Retinal pigment epithelial cell (primary cell): ENCODE results near the gene CCDC73.
"Not testable (repeated sequence)": the region's sequence is repeated elsewhere in the genome, so short reads cannot be mapped to it uniquely, and the experiment has no call there.

Source experiments
- DNase-seq: peaks from one replicate; pipeline ENCODE4 v3.0.0-alpha.2; 2010; ENCODE audit warnings: low read depth
- H3K4me3 ChIP-seq: 2 replicates; pipeline ENCODE4 v1.5.1; 2011; ENCODE audit warnings: mild to moderate bottlenecking, low read length, control low read depth, moderate library complexity
- TF ChIP-seq, protein P1 (sequence below): conservative IDR thresholded peaks from 2 replicates; pipeline ENCODE4 v1.5.1; 2011; ENCODE audit warnings: low read depth, low read length, control low read depth, inconsistent platforms

CCDC73 gene

DNA sequence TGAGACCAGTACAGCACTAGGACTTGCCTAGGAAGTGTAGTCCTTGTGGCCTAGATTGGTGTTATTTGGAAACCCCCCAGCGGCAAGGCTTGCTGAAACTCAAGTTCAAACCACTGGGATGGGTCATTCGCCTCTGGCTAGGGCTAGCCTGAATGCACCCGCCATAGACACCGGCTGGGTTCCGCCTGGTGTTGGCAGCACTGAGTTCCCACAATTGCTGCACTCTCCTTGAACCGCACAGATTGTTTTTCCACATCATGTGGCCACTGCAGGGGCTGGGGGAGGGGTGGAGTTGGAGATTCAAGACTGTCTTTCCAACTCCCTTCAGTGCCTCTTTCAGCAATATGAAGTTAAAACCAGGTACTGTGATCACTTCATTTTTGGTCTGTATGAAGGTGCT is 43.1 kb downstream of the CCDC73 start:
- TF ChIP-seq, protein P1, sequence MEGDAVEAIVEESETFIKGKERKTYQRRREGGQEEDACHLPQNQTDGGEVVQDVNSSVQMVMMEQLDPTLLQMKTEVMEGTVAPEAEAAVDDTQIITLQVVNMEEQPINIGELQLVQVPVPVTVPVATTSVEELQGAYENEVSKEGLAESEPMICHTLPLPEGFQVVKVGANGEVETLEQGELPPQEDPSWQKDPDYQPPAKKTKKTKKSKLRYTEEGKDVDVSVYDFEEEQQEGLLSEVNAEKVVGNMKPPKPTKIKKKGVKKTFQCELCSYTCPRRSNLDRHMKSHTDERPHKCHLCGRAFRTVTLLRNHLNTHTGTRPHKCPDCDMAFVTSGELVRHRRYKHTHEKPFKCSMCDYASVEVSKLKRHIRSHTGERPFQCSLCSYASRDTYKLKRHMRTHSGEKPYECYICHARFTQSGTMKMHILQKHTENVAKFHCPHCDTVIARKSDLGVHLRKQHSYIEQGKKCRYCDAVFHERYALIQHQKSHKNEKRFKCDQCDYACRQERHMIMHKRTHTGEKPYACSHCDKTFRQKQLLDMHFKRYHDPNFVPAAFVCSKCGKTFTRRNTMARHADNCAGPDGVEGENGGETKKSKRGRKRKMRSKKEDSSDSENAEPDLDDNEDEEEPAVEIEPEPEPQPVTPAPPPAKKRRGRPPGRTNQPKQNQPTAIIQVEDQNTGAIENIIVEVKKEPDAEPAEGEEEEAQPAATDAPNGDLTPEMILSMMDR: no peak
- DNase-seq: no peak
- H3K4me3 ChIP-seq: no peak overlapping the region

DNA sequence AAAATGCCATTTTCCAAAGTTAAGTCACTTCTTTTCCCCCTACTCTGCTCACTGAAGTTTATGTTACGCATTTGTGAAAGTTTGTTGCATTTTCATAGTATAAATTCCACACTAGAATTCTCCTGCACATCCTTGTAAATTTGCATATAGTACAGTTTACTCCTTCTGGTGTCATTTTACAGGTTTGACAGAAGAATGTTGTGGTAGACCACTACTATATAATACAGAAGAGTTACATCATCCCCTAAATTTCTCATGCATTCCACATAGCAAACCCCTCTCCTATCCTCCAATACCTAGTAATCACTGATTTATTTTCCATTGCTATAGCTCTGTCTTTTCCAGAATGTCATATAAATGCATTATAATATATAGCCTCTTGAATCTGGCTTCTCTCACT is 64.5 kb downstream of the CCDC73 start:
- DNase-seq: no peak
- TF ChIP-seq, protein P1: no peak
- no peak overlapping the region for H3K4me3 ChIP-seq

DNA sequence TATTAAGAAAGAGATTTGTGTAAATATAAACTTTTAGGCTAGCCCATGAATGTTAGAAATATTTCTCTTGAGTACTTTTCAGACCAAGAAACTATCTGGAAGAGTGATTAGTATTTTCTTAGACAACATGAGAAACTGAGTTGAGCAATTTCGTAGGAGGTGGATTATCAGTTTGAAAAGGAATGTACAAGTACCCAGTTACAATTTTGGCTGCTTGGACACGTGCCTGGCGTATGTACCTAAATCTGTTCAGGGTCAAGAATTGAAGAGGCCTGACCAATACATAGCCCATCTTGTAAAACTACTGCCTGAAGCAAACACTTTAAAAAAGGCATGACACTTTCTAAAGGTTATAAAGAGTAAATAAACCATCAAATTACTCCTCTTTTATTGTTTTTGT is 71.1 kb downstream of the CCDC73 start:
- TF ChIP-seq, protein P1: no peak
- H3K4me3 ChIP-seq: no peak overlapping the region
- DNase-seq: no peak

DNA sequence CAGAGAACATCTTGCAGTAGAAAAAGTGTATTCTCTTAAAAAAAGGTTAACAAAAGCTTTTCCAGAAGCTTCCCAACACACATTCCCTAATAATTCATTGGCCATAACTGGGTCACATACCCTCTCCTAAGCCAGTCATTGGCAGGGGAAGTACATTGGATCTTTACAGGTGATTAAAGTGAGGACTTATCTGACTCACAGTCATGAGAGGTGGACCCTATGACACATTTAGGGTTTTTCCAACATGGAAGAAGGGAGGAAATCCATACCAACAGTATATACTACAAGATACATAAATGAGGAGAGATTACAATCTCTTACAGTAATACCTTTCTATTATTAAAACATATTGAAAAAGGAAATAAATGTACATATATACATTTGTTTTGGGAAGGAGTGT is 72.2 kb downstream of the CCDC73 start:
- no peak overlapping the region for H3K4me3 ChIP-seq
- TF ChIP-seq, protein P1: no peak
- no peak for DNase-seq

DNA sequence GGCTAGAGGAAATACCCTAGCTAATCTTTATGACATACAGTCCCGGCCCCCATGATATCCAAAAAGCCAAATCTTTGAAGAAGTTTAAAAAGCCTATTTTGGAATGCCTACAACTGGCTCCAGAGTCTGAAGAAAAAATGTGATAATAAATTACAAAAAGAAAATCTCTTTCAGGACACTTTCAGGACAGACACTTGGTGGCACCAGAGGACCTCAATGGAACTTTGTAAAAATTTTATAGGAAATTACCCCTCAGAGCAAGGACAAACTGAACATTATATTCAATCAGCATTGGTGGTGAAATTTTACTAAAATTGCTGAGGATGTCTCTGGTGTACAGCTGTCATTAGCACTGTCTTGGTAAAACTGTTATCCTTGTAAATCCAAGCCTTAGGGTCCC is 81.0 kb downstream of the CCDC73 start:
- DNase-seq: no peak
- no peak overlapping the region for H3K4me3 ChIP-seq
- TF ChIP-seq, protein P1: peak; percentile 51

DNA sequence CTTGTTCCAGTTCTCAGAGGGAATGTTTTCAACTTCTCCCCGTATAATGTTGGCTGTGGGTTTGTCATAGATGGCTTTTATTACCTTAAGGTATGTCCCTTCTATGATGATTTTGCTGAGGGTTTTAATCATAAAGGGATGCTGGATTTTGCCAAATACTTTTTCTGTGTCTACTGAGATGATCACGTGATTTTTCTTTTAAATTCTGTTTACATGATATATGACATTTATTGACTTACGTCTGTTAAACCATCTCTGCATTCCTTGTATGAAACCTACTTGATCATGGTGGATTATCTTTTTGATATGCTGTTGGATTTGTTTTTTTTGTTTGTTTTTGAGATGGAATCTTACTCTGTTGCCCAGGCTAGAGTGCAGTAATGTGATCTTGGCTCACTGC is 85.5 kb downstream of the CCDC73 start:
- not testable (repeated sequence) for DNase-seq, H3K4me3 ChIP-seq

DNA sequence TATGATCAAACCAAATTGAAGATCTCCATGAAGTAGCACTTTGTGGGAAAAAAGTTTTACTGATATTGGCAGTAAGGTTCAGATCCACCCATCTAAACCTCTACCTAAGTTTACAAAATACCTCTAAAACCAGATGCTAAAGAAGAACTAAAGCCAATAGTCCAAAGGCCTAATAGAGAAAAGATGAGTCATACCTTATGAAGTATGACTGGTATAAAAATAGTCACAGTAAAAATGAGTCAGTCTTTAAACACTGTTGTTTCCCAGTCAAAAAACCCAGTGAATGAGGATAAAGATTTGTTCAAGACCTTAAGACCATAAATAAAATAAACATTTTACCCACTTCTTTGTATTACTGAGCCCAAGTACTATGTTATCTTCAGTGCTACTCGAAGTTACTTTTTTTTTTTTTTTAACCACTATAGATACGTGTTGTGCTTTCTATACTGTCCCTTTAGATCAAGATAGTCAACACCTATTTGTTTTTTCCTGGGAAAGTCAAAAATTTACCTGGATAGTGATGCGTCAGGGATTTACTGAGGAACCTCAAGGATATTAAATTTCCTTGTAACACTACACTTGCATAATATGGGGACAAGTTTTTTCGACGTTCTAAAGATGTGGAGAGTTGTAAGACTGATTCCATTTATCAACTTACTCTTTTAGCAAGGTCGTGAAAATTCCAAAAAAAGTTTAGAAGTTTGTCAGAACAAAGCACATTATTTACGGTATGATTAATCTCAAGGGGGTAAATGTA is 87.3 kb downstream of the CCDC73 start:
- H3K4me3 ChIP-seq: no peak overlapping the region
- TF ChIP-seq, protein P1: no peak
- peak; percentile 50 for DNase-seq
